Endothelial cell of umbilical vein (primary cell): ENCODE measurements around the gene SYTL3. TPM values are rescaled to one million over a fixed set of nuclear protein-coding genes. Genes with fewer than 3 reads are reported as not detected.

Experiments
- BruUV-seq: library from RNA; stranded (reverse); fragments of 400-500 nt; replicated peaks from 2 replicates; lab custom pipeline; 2021; lab: Mats Ljungman, UMichigan
- CTCF ChIA-PET: fragments of 300-600, 350-600 bp; sonication (Branson Sonifier 250); formaldehyde crosslinking; loops from one replicate; lab custom pipeline; 2021; ENCODE audit warnings: antibody characterized with exemption, inconsistent platforms; lab: Charles Lee
- POLR2A ChIA-PET: fragments of 300-600, 350-600 bp; sonication (Branson Sonifier 250); formaldehyde crosslinking; loops from one replicate; lab custom pipeline; 2021; ENCODE audit warnings: antibody characterized with exemption, inconsistent platforms; lab: Charles Lee
- DNase-seq: peaks from one replicate; pipeline ENCODE4 v3.0.0-alpha.2; 2011; ENCODE audit warnings: low read depth, low spot score
- FAIRE-seq: peaks from 2 replicates; lab custom pipeline; 2011; peaks lifted over from hg19 to GRCh38; lab: Jason Lieb, UNC
- H2AFZ ChIP-seq: 2 replicates; pipeline ENCODE4 v1.6.0; 2012; ENCODE audit warnings: low read depth, low read length, control low read depth, inconsistent platforms
- H3K27ac ChIP-seq: 2 replicates; pipeline ENCODE4 v1.5.1; 2011; ENCODE audit warnings: low read depth, mild to moderate bottlenecking, control low read depth, low read length, moderate library complexity; ENCODE audit not compliant: insufficient read depth
- H3K27me3 ChIP-seq, 2 experiments: 2 replicates each; pipeline versions ENCODE4 v1.6.0 to v1.6.1; 2011; ENCODE audit warnings: low read length in 2 of 2, mixed read lengths in 1 of 2; ENCODE audit not compliant: control insufficient read depth in 2 of 2, insufficient read depth in 2 of 2
- H3K36me3 ChIP-seq, 2 experiments: 2 replicates in 1 of 2; 3 replicates in 1 of 2; pipeline ENCODE4 v1.5.1; 2011; ENCODE audit warnings: low read length in 2 of 2, mild to moderate bottlenecking in 1 of 2, moderate library complexity in 1 of 2; ENCODE audit not compliant: control insufficient read depth in 2 of 2, insufficient read depth in 2 of 2; ENCODE audit errors: extremely low read depth in 1 of 2
- H3K4me1 ChIP-seq: 3 replicates; pipeline ENCODE4 v1.5.1; 2011; ENCODE audit warnings: mild to moderate bottlenecking, low read length; ENCODE audit not compliant: control insufficient read depth, insufficient read depth; ENCODE audit errors: extremely low read depth
- H3K4me2 ChIP-seq: 2 replicates; pipeline ENCODE4 v1.6.1; 2011; ENCODE audit warnings: low read length, control low read depth, mixed read lengths; ENCODE audit not compliant: insufficient read depth
- H3K4me3 ChIP-seq, 3 experiments: fragments of 200-600 bp in 1 of 3; sonication (generic), shearing (Covaris generic) in 1 of 3; replicated peaks in 1 of 3; 2 replicates each; pipeline ENCODE4 v1.5.1; 2011 to 2016; ENCODE audit warnings: control low read depth in 3 of 3, low read length in 3 of 3, mild to moderate bottlenecking in 2 of 3, inconsistent platforms in 1 of 3, low read depth in 1 of 3, moderate library complexity in 1 of 3; ENCODE audit not compliant: insufficient read depth in 1 of 3
- H3K79me2 ChIP-seq: 2 replicates; pipeline ENCODE4 v1.6.0; 2012; ENCODE audit warnings: low read length, inconsistent platforms; ENCODE audit not compliant: control insufficient read depth, insufficient read depth
- H3K9ac ChIP-seq: replicated peaks from 2 replicates; pipeline ENCODE3; 2011; ENCODE audit warnings: low read length, control low read depth; ENCODE audit not compliant: insufficient read depth; ENCODE audit errors: extremely low read depth
- H3K9me1 ChIP-seq: replicated peaks from 3 replicates; pipeline ENCODE4 v1.6.0; 2011; ENCODE audit warnings: mild to moderate bottlenecking, low read length; ENCODE audit not compliant: control insufficient read depth, insufficient read depth; ENCODE audit errors: extremely low read depth
- H3K9me3 ChIP-seq: replicated peaks from 2 replicates; pipeline ENCODE4 v1.5.1; 2012; ENCODE audit warnings: low read length, inconsistent platforms; ENCODE audit not compliant: control insufficient read depth, insufficient read depth
- H4K20me1 ChIP-seq: replicated peaks from 2 replicates; pipeline ENCODE3; 2011; ENCODE audit warnings: mild to moderate bottlenecking, low read length; ENCODE audit not compliant: control insufficient read depth, insufficient read depth; ENCODE audit errors: extremely low read depth
- EZH2 ChIP-seq: IDR thresholded peaks from 2 replicates; pipeline ENCODE4 v1.6.1; 2012; ENCODE audit warnings: borderline replicate concordance, low read depth, mild to moderate bottlenecking, moderate library complexity, low read length, inconsistent platforms; ENCODE audit not compliant: severe bottlenecking
- FOS ChIP-seq: IDR thresholded peaks from 2 replicates; pipeline ENCODE4 v1.6.1; 2011; ENCODE audit warnings: mild to moderate bottlenecking, low read length, moderate library complexity, borderline replicate concordance; ENCODE audit not compliant: insufficient read depth
- GATA2 ChIP-seq: IDR thresholded peaks from 2 replicates; pipeline ENCODE4 v1.7.0; 2011; ENCODE audit warnings: low read depth, mild to moderate bottlenecking, moderate library complexity, mixed read lengths, low read length; ENCODE audit not compliant: insufficient read length, insufficient read depth
- JUN ChIP-seq: IDR thresholded peaks from 2 replicates; pipeline ENCODE4 v1.6.1; 2011; ENCODE audit warnings: borderline replicate concordance, low read depth; ENCODE audit not compliant: insufficient read length, insufficient read depth
- MYC ChIP-seq: IDR thresholded peaks from one replicate; pipeline ENCODE4 v1.6.1; 2011; ENCODE audit warnings: mild to moderate bottlenecking, low read depth, low read length
- POLR2A ChIP-seq: IDR thresholded peaks from 2 replicates; pipeline ENCODE4 v1.6.1; 2012; ENCODE audit warnings: low read depth, mild to moderate bottlenecking, control low read depth, low read length
- POLR2AphosphoS5 ChIP-seq: IDR thresholded peaks from 2 replicates; pipeline ENCODE4 v1.6.1; 2012; ENCODE audit warnings: low read depth, mild to moderate bottlenecking, control low read depth, low read length, moderate library complexity; ENCODE audit not compliant: insufficient read depth
- dilution Hi-C: fragments of 300-500 bp; cut with MboI; formaldehyde crosslinking; loops from one replicate; pipeline ENCODE4 v1.15.0; 2019; ENCODE audit warnings: low sequenced_read_pairs; ENCODE audit not compliant: extremely low pct_ligation_motif_present
- intact Hi-C: fragments of 100-400 bp; cut with micrococcal nuclease; formaldehyde crosslinking; loops from one replicate; pipeline ENCODE4 v1.10.0; 2022
- polyA plus RNA-seq, 4 experiments: library from polyadenylated mRNA; depleted of rRNA in 3 of 4; stranded (reverse) in 3 of 4; unstranded in 1 of 4; fragments of >200 nt; gene quantifications; 2 replicates each; pipeline versions ENCODE4 v1.2.1 to v1.2.3, GENCODE V29; 2011 to 2012; ENCODE audit warnings: missing spikeins in 1 of 4
- total RNA-seq: library from RNA; stranded (reverse); gene quantifications from 2 replicates; pipeline ENCODE4 v1.2.3, GENCODE V29; 2021
- TF ChIP-seq, protein P1 (sequence below), 2 donors: IDR thresholded peaks; 1 replicate in 1 of 2; 2 replicates in 1 of 2; pipeline ENCODE4 v1.5.1; 2011; ENCODE audit warnings: low read length in 2 of 2, mild to moderate bottlenecking in 2 of 2, moderate library complexity in 2 of 2, control low read depth in 1 of 2, inconsistent platforms in 1 of 2, low read depth in 1 of 2; ENCODE audit not compliant: insufficient read depth in 1 of 2; ENCODE audit errors: extremely low read depth in 1 of 2
- TF ChIP-seq, protein P2 (sequence below): IDR thresholded peaks from 2 replicates; pipeline ENCODE4 v1.6.1; 2011; ENCODE audit not compliant: insufficient read depth, insufficient read length

Gene SYTL3
- total and polyA plus RNA-seq, 2 donors (not counting 3 experiments of a cell fraction or from before 2014, with no cell fraction given), result 0.59 to 0.77 TPM

GRCh38 chr6:158654498-158654897, 4.6 kb downstream of the SYTL3 start:
- Histone ChIP-seq H3K27ac (no peak overlapping the region), H3K36me3 (no peaks in the 10 kb centered on the region), H3K4me2 (no peak overlapping the region), H3K79me2 (no peaks in the 10 kb centered on the region), H3K27me3 (no peaks in the 10 kb centered on the region), H3K9ac (no peak overlapping the region), H2AFZ (peak overlapping the region; percentile 6), H3K4me3 (no peak overlapping the region), H4K20me1 (no peaks in the 10 kb centered on the region), H3K9me3 (no peaks in the 10 kb centered on the region), H3K4me1 (peaks cover 7% of the 10 kb centered on the region), H3K9me1 (no peaks in the 10 kb centered on the region)
- no peak for TF ChIP-seq POLR2A
- TF ChIP-seq FOS, result no peak
- no peak for TF ChIP-seq MYC
- no peak for TF ChIP-seq EZH2
- TF ChIP-seq JUN, result no peak
- TF ChIP-seq POLR2AphosphoS5, result no peak
- TF ChIP-seq, protein P1, sequence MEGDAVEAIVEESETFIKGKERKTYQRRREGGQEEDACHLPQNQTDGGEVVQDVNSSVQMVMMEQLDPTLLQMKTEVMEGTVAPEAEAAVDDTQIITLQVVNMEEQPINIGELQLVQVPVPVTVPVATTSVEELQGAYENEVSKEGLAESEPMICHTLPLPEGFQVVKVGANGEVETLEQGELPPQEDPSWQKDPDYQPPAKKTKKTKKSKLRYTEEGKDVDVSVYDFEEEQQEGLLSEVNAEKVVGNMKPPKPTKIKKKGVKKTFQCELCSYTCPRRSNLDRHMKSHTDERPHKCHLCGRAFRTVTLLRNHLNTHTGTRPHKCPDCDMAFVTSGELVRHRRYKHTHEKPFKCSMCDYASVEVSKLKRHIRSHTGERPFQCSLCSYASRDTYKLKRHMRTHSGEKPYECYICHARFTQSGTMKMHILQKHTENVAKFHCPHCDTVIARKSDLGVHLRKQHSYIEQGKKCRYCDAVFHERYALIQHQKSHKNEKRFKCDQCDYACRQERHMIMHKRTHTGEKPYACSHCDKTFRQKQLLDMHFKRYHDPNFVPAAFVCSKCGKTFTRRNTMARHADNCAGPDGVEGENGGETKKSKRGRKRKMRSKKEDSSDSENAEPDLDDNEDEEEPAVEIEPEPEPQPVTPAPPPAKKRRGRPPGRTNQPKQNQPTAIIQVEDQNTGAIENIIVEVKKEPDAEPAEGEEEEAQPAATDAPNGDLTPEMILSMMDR (IDR thresholded peaks at IDR 0.05; ENCODE audit: extremely low read depth in 1 of 2, insufficient read depth in 1 of 2, low read depth in 1 of 2, low read length in 2 of 2), result no peak
- no peak for TF ChIP-seq GATA2
- TF ChIP-seq, protein P2, sequence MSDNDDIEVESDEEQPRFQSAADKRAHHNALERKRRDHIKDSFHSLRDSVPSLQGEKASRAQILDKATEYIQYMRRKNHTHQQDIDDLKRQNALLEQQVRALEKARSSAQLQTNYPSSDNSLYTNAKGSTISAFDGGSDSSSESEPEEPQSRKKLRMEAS, result no peak
- dilution Hi-C loops, result no loop called here
- no TSS peak for BruUV-seq
- CTCF ChIA-PET, result interaction anchor here (1.7 kb wide), 1 partner anchor 440 kb away, joined by 6 read pairs; no protein-coding TSS in a partner anchor
- DNase-seq (no peak), FAIRE-seq (no peak)
- intact Hi-C loops, result loop anchor here (1.0 kb wide), 1 partner anchor 8 kb away; no protein-coding TSS in a partner anchor
- POLR2A ChIA-PET, result no interaction called here
